CD14-positive monocyte (primary cell): ENCODE data around the gene KCNJ4. TPM values are rescaled to one million over a fixed set of nuclear protein-coding genes. Genes with fewer than 3 reads are reported as not detected.

ENCODE experiments used
- DNase-seq, 3 donors: peaks; one replicate each; pipeline ENCODE4 v3.0.0-alpha.2; 2011 to 2022
- H2AFZ ChIP-seq: 2 replicates; pipeline ENCODE4 v1.6.0; 2012; ENCODE audit warnings: mild to moderate bottlenecking, low read depth, low read length, inconsistent platforms; ENCODE audit not compliant: insufficient read depth, poor library complexity, severe bottlenecking
- H3K27ac ChIP-seq, 2 donors: 1 replicate in 1 of 2; 2 replicates in 1 of 2; pipeline ENCODE4 v1.5.1; 2012 to 2013; ENCODE audit warnings: low read length in 2 of 2, control low read depth in 1 of 2, inconsistent platforms in 1 of 2, low read depth in 1 of 2, mild to moderate bottlenecking in 1 of 2
- H3K27me3 ChIP-seq, 2 donors: one replicate each; pipeline versions ENCODE4 v1.6.0 to v1.6.1; 2011 to 2013; ENCODE audit warnings: low read length in 2 of 2; ENCODE audit not compliant: control insufficient read depth in 2 of 2, insufficient read depth in 2 of 2
- H3K36me3 ChIP-seq, 2 donors: replicated peaks in 1 of 2; 1 replicate in 1 of 2; 2 replicates in 1 of 2; pipeline versions ENCODE4 v1.5.1 to v1.6.1; 2012 to 2013; ENCODE audit warnings: low read length in 2 of 2, control low read depth in 1 of 2, inconsistent platforms in 1 of 2, mild to moderate bottlenecking in 1 of 2; ENCODE audit not compliant: insufficient read depth in 2 of 2, control insufficient read depth in 1 of 2
- H3K4me1 ChIP-seq, 2 donors: 1 replicate in 1 of 2; 2 replicates in 1 of 2; pipeline versions ENCODE4 v1.5.1 to v1.6.1; 2012 to 2013; ENCODE audit warnings: low read length in 2 of 2, control low read depth in 1 of 2, inconsistent platforms in 1 of 2, mild to moderate bottlenecking in 1 of 2, moderate library complexity in 1 of 2; ENCODE audit not compliant: insufficient read depth in 2 of 2, control insufficient read depth in 1 of 2
- H3K4me2 ChIP-seq: replicated peaks from 2 replicates; pipeline ENCODE3; 2012; ENCODE audit warnings: low read length, moderate library complexity, mild to moderate bottlenecking; ENCODE audit not compliant: poor library complexity, severe bottlenecking; ENCODE audit errors: extremely low read depth
- H3K4me3 ChIP-seq, 3 experiments: fragments of 200-600 bp in 1 of 3; sonication (generic) in 1 of 3; replicated peaks in 1 of 3; 1 replicate in 2 of 3; 2 replicates in 1 of 3; pipeline ENCODE4 v1.5.1; 2011 to 2013; ENCODE audit warnings: low read length in 3 of 3, mild to moderate bottlenecking in 3 of 3, control low read depth in 2 of 3, low read depth in 2 of 3, inconsistent platforms in 1 of 3, moderate library complexity in 1 of 3
- H3K79me2 ChIP-seq: 2 replicates; pipeline ENCODE4 v1.6.0; 2012; ENCODE audit warnings: mild to moderate bottlenecking, control low read depth, inconsistent platforms, low read length, moderate library complexity; ENCODE audit not compliant: insufficient read depth
- H3K9ac ChIP-seq: 2 replicates; pipeline ENCODE4 v1.6.0; 2017; ENCODE audit warnings: low read length, mild to moderate bottlenecking; ENCODE audit not compliant: insufficient read depth, poor library complexity, severe bottlenecking
- H3K9me3 ChIP-seq, 2 donors: replicated peaks in 1 of 2; 1 replicate in 1 of 2; 2 replicates in 1 of 2; pipeline versions ENCODE4 v1.5.1 to v1.6.1; 2012 to 2013; ENCODE audit warnings: low read length in 2 of 2, control low read depth in 1 of 2; ENCODE audit not compliant: control insufficient read depth in 1 of 2, insufficient read depth in 1 of 2
- H4K20me1 ChIP-seq: 2 replicates; pipeline ENCODE4 v1.6.0; 2012; ENCODE audit warnings: mild to moderate bottlenecking, low read length, control low read depth, moderate library complexity; ENCODE audit not compliant: insufficient read depth
- H3K27ac Mint-ChIP-seq, 7 donors: one replicate each; pipeline ENCODE4 v1.8.0; 2020; ENCODE audit warnings: mild to moderate bottlenecking in 7 of 7, mixed read lengths in 7 of 7, moderate library complexity in 6 of 7, inconsistent platforms in 2 of 7
- H3K27me3 Mint-ChIP-seq, 3 donors: one replicate each; pipeline ENCODE4 v1.8.0; 2021 to 2022; ENCODE audit warnings: low read depth in 3 of 3, mild to moderate bottlenecking in 3 of 3, mixed read lengths in 3 of 3, moderate library complexity in 3 of 3, inconsistent platforms in 1 of 3
- H3K36me3 Mint-ChIP-seq, 2 donors: one replicate each; pipeline ENCODE4 v1.8.0; 2020; ENCODE audit warnings: mixed read lengths in 2 of 2, inconsistent platforms in 1 of 2, mild to moderate bottlenecking in 1 of 2
- H3K4me1 Mint-ChIP-seq: one replicate; pipeline ENCODE4 v1.8.0; 2020; ENCODE audit warnings: mild to moderate bottlenecking, mixed read lengths
- H3K4me3 Mint-ChIP-seq, 2 donors: one replicate each; pipeline ENCODE4 v1.8.0; 2020; ENCODE audit warnings: mild to moderate bottlenecking in 2 of 2, mixed read lengths in 2 of 2, moderate library complexity in 1 of 2
- H3K9me3 Mint-ChIP-seq, 7 donors: one replicate each; pipeline ENCODE4 v1.8.0; 2020 to 2022; ENCODE audit warnings: mixed read lengths in 7 of 7, mild to moderate bottlenecking in 6 of 7, moderate library complexity in 6 of 7, inconsistent platforms in 2 of 7
- CTCF ChIP-seq: fragments of 200-600 bp; IDR thresholded peaks from one replicate; pipeline ENCODE4 v1.8.0; 2022; ENCODE audit warnings: antibody characterized with exemption, mild to moderate bottlenecking
- WGBS: methylation state at CpG from one replicate; pipeline ENCODE4 v1.1.5; 2013; ENCODE audit warnings: missing lambda C conversion rate; ENCODE audit not compliant: insufficient coverage; 5-methylcytosine and 5-hydroxymethylcytosine counted together
- intact Hi-C, 2 donors: fragments of 100-400 bp; cut with micrococcal nuclease; formaldehyde crosslinking; loops; one replicate each; pipeline versions ENCODE4 v1.15.0 to v1.15.1; 2023
- polyA plus RNA-seq, 3 donors: library from polyadenylated mRNA; depleted of rRNA in 1 of 3; unstranded in 2 of 3; stranded (reverse) in 1 of 3; fragments of 300-500 nt in 2 of 3; fragments of >200 nt in 1 of 3; fragmentation: Illumina TruSeq in 2 of 3; gene quantifications; 1 replicate in 2 of 3; 2 replicates in 1 of 3; pipeline ENCODE4 v1.2.3, GENCODE V29; 2012 to 2021

The KCNJ4 gene
- polyA plus RNA-seq, 3 donors = not detected

- Histone ChIP-seq H3K27me3 (peaks cover 0 to 3% of the 10 kb centered on the region in 2 donors), H3K9me3 (no peaks in the 10 kb centered on the region), H3K36me3 (no peaks in the 10 kb centered on the region), H3K4me1 (peaks cover 17 to 25% of the 10 kb centered on the region in 2 donors), H4K20me1 (no peaks in the 10 kb centered on the region), H2AFZ (peak overlapping the region; percentile 70), H3K4me3 (no peak overlapping the region), H3K4me2 (peak overlapping the region; percentile 71), H3K9ac (no peak overlapping the region), H3K27ac (no peak overlapping the region), H3K79me2 (no peaks in the 10 kb centered on the region)
- no peak for DNase-seq
- Mint-ChIP-seq H3K36me3 (no peaks in the 10 kb centered on the region), H3K9me3 (peaks cover 0 to 10% (median 0%) of the 10 kb centered on the region in 7 donors), H3K27me3 (peaks cover 3 to 11% (median 4%) of the 10 kb centered on the region in 3 donors), H3K4me1 (peaks cover 17% of the 10 kb centered on the region), H3K4me3 (no peak overlapping the region), H3K27ac (no peak overlapping the region)
- 78% methylated on average over 9 of the region's 20 CpGs for WGBS
- intact Hi-C loops = loop anchor here (5.0 to 10.0 kb wide), 2 partner anchors 159 to 161 kb away; partner anchors contain the start of gene DMC1 (in 2 of the 2)
- TF ChIP-seq CTCF = peak; percentile 50
These were observed 41.7 kb downstream of the KCNJ4 start for GRCh38 chr22:38413085-38414008.

DNA sequence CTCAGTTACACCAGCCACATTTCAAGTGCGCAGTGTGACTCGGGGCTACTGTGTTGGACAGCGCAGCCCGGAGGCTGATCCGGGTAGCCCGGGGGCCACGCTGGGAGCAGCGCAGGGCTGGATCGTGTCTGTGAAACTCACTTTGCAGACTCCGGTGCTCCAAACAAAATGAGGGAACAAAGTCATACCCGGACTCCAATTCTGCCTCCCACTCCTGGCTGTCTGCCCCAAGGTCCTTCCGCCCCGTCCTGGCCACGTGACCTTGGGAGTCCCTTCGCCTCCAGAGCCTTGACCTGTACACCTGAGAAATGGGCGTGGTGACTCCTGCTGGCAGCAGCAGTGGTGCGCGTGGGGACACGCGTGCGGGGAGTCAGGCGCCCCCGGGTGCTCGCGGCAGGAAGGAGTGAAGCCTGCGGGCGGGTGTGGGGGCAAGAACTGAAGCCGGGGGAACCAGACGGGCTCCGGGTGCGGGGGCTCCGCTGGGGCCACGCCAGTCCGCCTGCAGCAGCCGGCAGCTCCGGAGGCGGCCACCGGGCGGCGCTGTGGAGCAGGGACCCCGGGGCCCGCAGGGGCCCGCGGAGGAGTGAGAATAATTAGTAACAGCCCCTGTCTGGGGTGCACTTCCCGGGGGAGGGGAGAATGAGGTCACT is 42.4 kb downstream of the KCNJ4 start:
- H3K9me3 ChIP-seq = no peaks in the 10 kb centered on the region
- H3K9ac ChIP-seq = no peak overlapping the region
- Mint-ChIP-seq H3K36me3 (no peaks in the 10 kb centered on the region), H3K27ac (no peak overlapping the region), H3K4me3 (peak overlapping the region; percentile 43 to 88), H3K4me1 (peaks cover 24% of the 10 kb centered on the region), H3K9me3 (peaks cover 0 to 10% (median 0%) of the 10 kb centered on the region in 7 donors), H3K27me3 (peaks cover 3 to 10% (median 4%) of the 10 kb centered on the region in 3 donors)
- peaks cover 21 to 33% of the 10 kb centered on the region in 2 donors for H3K4me1 ChIP-seq
- WGBS = 22% methylated on average over 44 of the region's 45 CpGs
- H3K4me2 ChIP-seq = peak overlapping the region; percentile 71
- no peaks in the 10 kb centered on the region for H3K36me3 ChIP-seq
- no peaks in the 10 kb centered on the region for H3K79me2 ChIP-seq
- DNase-seq = no peak
- intact Hi-C loops = loop anchor here (5.0 to 10.0 kb wide), 2 partner anchors 160 to 162 kb away; partner anchors contain the start of gene DMC1 (in 2 of the 2)
- no peak overlapping the region for H3K27ac ChIP-seq
- peak overlapping the region in 1 of 3 experiments; percentile 55 for H3K4me3 ChIP-seq
- peaks cover 0 to 3% of the 10 kb centered on the region in 2 donors for H3K27me3 ChIP-seq
- H2AFZ ChIP-seq = peak overlapping the region; percentile 70
- TF ChIP-seq CTCF = peak; percentile 96
- no peaks in the 10 kb centered on the region for H4K20me1 ChIP-seq
